Gastroesophageal sphincter (tissue), 4 donors: Measurements from ENCODE around the gene DAAM1. TPM values are rescaled to one million over a fixed set of nuclear protein-coding genes. Genes with fewer than 3 reads are reported as not detected.

Source experiments
- ATAC-seq: fragments of 150-250 bp; one replicate; pipeline ENCODE4 v1.9.1; 2016; ENCODE audit warnings: mild to moderate bottlenecking, moderate library complexity
- H3K27ac ChIP-seq, 4 donors: fragments of 200-600 bp; sonication (generic) in 3 of 4; 1 replicate in 3 of 4; 2 replicates in 1 of 4; pipeline ENCODE4 v1.5.1; 2016 to 2019
- H3K27me3 ChIP-seq: fragments of 200-600 bp; sonication (generic); one replicate; pipeline ENCODE4 v1.5.1; 2019
- H3K36me3 ChIP-seq, 2 donors: fragments of 200-600 bp; sonication (generic); one replicate each; pipeline ENCODE4 v1.5.1; 2019; ENCODE audit warnings: control low read depth in 1 of 2
- H3K4me1 ChIP-seq, 3 donors: fragments of 200-600 bp; sonication (generic); 1 replicate in 2 of 3; 2 replicates in 1 of 3; pipeline ENCODE4 v1.5.1; 2016 to 2019; ENCODE audit warnings: control low read depth in 2 of 3
- H3K4me3 ChIP-seq, 2 donors: fragments of 200-600 bp; sonication (generic); one replicate each; pipeline ENCODE4 v1.5.1; 2019; ENCODE audit warnings: mild to moderate bottlenecking in 1 of 2, moderate library complexity in 1 of 2
- H3K9me3 ChIP-seq, 3 donors: fragments of 200-600 bp; sonication (generic); one replicate each; pipeline ENCODE4 v1.5.1; 2017 to 2019; ENCODE audit warnings: control low read depth in 2 of 3
- EP300 ChIP-seq: sonication (generic); formaldehyde crosslinking; IDR thresholded peaks from one replicate; pipeline ENCODE4 v1.6.1; 2017; ENCODE audit warnings: antibody characterized with exemption, mild to moderate bottlenecking
- POLR2A ChIP-seq, 2 donors: fragments of 450-650 bp; IDR thresholded peaks; one replicate each; pipeline ENCODE4 v1.6.1; 2017; ENCODE audit warnings: antibody characterized with exemption in 2 of 2, mild to moderate bottlenecking in 2 of 2, moderate library complexity in 1 of 2
- POLR2AphosphoS5 ChIP-seq: sonication (generic); formaldehyde crosslinking; IDR thresholded peaks from one replicate; pipeline ENCODE4 v1.6.1; 2017; ENCODE audit warnings: antibody characterized with exemption
- WGBS, 2 donors: methylation state at CpG; one replicate each; pipeline ENCODE4 v1.1.5; 2018; ENCODE audit warnings: low coverage in 1 of 2; 5-methylcytosine and 5-hydroxymethylcytosine counted together
- total RNA-seq, 4 donors: library from RNA; depleted of rRNA; stranded (reverse); fragments of >200 nt; gene quantifications; one replicate each; pipeline ENCODE4 v1.1.0, GENCODE V29; 2016
- TF ChIP-seq, protein P1 (sequence below), 4 experiments: fragments of 200-600 bp in 2 of 4; fragments of 450-650 bp in 2 of 4; sonication (generic) in 1 of 4; IDR thresholded peaks; one replicate each; pipeline ENCODE4 v1.5.1; 2017 to 2019; ENCODE audit warnings: antibody characterized with exemption in 4 of 4, mild to moderate bottlenecking in 2 of 4, moderate library complexity in 2 of 4

Gene DAAM1
- total RNA-seq, 4 donors from 2014 or later: 64.0 to 124 (median 87.3) TPM

- no peaks in the 10 kb centered on the region for H3K36me3 ChIP-seq
- H3K4me3 ChIP-seq: no peak overlapping the region
- H3K9me3 ChIP-seq: no peaks in the 10 kb centered on the region
- H3K4me1 ChIP-seq: peaks cover 0 to 7% (median 0%) of the 10 kb centered on the region in 3 donors
- peak overlapping the region in 1 of 4 donors; percentile 7 for H3K27ac ChIP-seq
- 82 to 94% methylated on average over 2 to 3 of the region's 3 CpGs for WGBS, 2 donors
- ATAC-seq: no peak
- no peaks in the 10 kb centered on the region for H3K27me3 ChIP-seq
- no peak for TF ChIP-seq POLR2AphosphoS5
- TF ChIP-seq POLR2A (IDR thresholded peaks at IDR 0.05): no peak
- TF ChIP-seq, protein P1, sequence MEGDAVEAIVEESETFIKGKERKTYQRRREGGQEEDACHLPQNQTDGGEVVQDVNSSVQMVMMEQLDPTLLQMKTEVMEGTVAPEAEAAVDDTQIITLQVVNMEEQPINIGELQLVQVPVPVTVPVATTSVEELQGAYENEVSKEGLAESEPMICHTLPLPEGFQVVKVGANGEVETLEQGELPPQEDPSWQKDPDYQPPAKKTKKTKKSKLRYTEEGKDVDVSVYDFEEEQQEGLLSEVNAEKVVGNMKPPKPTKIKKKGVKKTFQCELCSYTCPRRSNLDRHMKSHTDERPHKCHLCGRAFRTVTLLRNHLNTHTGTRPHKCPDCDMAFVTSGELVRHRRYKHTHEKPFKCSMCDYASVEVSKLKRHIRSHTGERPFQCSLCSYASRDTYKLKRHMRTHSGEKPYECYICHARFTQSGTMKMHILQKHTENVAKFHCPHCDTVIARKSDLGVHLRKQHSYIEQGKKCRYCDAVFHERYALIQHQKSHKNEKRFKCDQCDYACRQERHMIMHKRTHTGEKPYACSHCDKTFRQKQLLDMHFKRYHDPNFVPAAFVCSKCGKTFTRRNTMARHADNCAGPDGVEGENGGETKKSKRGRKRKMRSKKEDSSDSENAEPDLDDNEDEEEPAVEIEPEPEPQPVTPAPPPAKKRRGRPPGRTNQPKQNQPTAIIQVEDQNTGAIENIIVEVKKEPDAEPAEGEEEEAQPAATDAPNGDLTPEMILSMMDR (IDR thresholded peaks at IDR 0.05): no peak
- TF ChIP-seq EP300: no peak
Observed at GRCh38 chr14:59184396-59184795, 4.1 kb upstream of the DAAM1 start.

GRCh38 chr14:59185676-59186075 lies 2.8 kb upstream of the DAAM1 start:
- H3K36me3 ChIP-seq: no peaks in the 10 kb centered on the region
- no peak for TF ChIP-seq POLR2AphosphoS5
- no peak for TF ChIP-seq EP300
- no peak for TF ChIP-seq POLR2A (IDR thresholded peaks at IDR 0.05)
- TF ChIP-seq, protein P1 (IDR thresholded peaks at IDR 0.05): no peak
- WGBS, 2 donors: 83% methylated on average over 2 of the region's 2 CpGs
- H3K27ac ChIP-seq: no peak overlapping the region
- H3K4me1 ChIP-seq: peaks cover 0 to 13% (median 4%) of the 10 kb centered on the region in 3 donors
- no peaks in the 10 kb centered on the region for H3K9me3 ChIP-seq
- ATAC-seq: no peak
- no peak overlapping the region for H3K4me3 ChIP-seq
- no peaks in the 10 kb centered on the region for H3K27me3 ChIP-seq

DNA sequence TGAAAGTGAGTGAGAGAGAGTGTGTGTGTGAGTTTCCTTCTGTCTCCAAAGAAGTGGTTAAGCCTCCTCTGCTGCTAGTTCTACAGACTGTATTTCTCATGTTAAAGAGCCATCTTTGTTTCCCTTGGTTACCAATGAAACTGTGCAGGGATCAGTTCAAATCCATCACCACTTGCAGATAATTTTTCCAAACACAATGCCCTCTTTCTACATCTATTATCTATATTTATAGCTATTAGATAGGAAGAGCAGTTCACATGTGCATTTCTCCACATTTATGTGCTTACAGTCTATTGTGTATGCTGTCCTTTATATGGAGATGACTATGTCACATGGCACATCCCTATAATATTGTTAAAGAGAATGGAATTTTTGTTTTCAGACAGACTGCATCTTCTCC lies 2.2 kb upstream of the DAAM1 start:
- ATAC-seq: no peak
- Histone ChIP-seq H3K36me3 (no peaks in the 10 kb centered on the region), H3K4me3 (no peak overlapping the region), H3K27ac (no peak overlapping the region), H3K27me3 (no peaks in the 10 kb centered on the region), H3K9me3 (no peaks in the 10 kb centered on the region), H3K4me1 (peaks cover 3 to 19% (median 6%) of the 10 kb centered on the region in 3 donors)
- TF ChIP-seq, protein P1 (IDR thresholded peaks at IDR 0.05): no peak
- TF ChIP-seq POLR2AphosphoS5 (no peak), EP300 (no peak), POLR2A (IDR thresholded peaks at IDR 0.05) (no peak)

DNA sequence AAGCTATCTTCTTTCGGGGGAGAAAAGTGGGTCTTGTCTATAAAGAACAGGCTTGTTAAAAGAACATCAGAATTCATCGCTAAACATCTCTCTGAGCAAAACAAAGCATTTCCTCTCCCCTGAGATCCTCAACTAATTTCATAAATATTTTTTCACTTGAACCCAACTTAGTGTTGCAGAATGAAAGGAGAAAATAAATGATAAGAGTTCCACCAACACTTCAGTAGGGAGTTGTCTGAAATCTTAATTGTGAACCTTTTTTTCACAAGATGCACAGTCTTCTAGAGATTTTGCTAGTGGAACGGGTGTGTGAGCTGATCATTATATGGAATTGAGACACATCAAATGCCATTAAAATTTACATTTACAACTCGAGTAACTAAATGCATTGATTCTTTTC lies 1.3 kb upstream of the DAAM1 start:
- Histone ChIP-seq H3K4me3 (peak overlapping the region in 1 of 2 donors; percentile 92), H3K4me1 (peaks cover 3 to 27% (median 7%) of the 10 kb centered on the region in 3 donors), H3K9me3 (no peaks in the 10 kb centered on the region), H3K36me3 (no peaks in the 10 kb centered on the region), H3K27me3 (no peaks in the 10 kb centered on the region), H3K27ac (peak overlapping the region in 2 of 4 donors; percentile 93 to 98)
- TF ChIP-seq, protein P1 (IDR thresholded peaks at IDR 0.05): no peak
- TF ChIP-seq POLR2A (IDR thresholded peaks at IDR 0.05) (no peak), EP300 (no peak), POLR2AphosphoS5 (no peak)
- 48 to 54% methylated on average over 4 of the region's 4 CpGs for WGBS, 2 donors
- no peak for ATAC-seq

DNA sequence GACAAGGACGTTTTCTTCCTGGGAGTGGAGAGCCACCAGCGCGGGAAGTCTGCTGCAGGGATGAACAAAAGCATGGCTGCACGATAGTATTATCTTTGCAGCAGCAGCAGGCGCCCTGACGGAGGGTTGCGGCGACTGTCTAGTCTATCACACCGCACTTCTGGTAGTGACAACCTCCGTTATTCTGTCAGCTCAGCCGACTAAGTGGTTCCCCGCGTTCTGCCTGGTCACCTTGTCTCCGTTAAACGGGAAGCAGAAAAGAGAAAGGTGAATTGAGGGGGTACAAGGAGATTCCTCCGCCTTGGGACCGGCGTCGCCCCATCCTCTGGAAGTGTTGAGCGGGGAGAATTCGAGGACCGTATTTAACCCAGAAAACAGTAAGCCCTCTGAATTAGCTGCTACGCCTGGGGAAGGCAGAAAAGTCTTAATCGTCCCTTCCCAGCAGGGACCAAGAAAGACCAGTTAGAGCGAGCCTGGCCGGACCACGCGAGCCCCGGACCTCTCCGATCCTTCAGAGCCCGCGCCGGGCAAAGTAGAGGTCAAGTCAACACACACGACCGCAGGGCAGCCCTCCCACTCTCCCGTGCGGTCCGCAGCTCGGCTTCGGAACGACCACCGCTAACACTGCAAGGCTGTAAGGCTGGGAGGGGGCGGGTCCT lies 536 bp upstream of the DAAM1 start:
- peak overlapping the region; percentile 78 to 92 for H3K4me3 ChIP-seq
- ATAC-seq: peak; percentile 49
- WGBS, 2 donors: 0 to 2% methylated on average over 8 to 18 of the region's 43 CpGs
- no peaks in the 10 kb centered on the region for H3K27me3 ChIP-seq
- H3K4me1 ChIP-seq: peaks cover 3 to 36% (median 7%) of the 10 kb centered on the region in 3 donors
- no peaks in the 10 kb centered on the region for H3K36me3 ChIP-seq
- no peak for TF ChIP-seq EP300
- no peak for TF ChIP-seq POLR2A (IDR thresholded peaks at IDR 0.05)
- TF ChIP-seq, protein P1 (IDR thresholded peaks at IDR 0.05): no peak
- no peak for TF ChIP-seq POLR2AphosphoS5
- peak overlapping the region; percentile 75 to 98 (median 96) for H3K27ac ChIP-seq
- no peaks in the 10 kb centered on the region for H3K9me3 ChIP-seq
